GM19467 (cell line): ENCODE measurements around the gene MYH6.

Source experiments
- ATAC-seq: cut with Tn5 transposase; IDR thresholded peaks from one replicate; pipeline ENCODE4 v1.9.1; 2021; ENCODE audit warnings: mild to moderate bottlenecking, moderate library complexity; ENCODE audit not compliant: unreplicated experiment

The MYH6 gene

DNA sequence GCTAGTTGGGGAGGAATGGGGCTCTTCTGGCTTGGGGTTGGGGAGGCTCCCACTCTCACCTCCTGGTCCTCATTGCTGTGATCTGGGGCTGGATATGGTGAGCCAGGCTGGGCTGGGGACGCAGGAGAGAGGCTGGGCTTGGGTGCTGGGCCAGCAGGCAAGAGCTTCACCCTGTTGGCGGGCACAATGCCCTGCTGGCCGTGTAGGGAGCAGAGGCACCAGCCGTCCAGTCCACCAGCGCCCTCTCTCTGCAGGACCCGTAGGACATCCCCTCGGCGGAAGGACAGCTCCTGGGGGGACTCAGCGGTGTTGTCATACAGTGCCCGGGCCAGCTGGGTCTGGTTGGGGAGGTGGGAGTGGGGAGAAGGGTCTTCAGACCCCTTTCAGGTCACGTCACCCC is 47.6 kb downstream of the MYH6 start:
- ATAC-seq = no peak

DNA sequence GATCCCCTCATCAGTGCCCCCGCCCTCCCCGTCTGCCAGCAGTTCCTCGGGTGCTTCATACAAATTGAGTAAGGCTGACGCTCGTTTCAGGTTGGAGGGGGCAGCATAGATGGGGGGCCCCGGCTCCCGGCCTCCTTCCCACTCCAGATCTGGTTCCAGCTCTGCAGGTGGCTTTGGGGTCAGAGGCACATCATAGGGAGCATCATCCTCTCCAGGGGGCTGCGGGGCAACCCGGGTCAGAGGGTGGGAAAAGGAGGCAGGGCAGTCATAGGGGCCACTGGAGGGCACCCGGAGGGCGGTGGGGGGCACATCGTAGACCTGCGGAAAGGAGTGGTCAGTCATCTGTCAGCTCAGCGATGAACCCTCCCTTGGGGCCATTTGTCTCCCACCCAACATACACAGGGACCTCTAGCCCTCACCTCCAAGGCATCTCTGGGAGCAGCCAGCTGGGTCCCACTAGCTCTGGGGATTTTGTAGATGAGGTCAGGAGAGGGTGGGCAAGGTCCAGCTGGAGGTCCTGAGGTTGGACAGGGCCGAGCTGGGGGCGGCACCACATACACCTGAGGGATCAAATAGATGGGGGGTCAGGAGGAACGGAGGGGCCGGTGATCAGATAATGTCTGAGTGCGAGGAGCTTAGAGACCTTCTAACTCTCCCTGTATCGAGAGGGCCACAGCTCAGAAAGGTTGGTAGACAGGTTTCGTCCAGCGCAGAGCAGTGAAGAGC is 48.2 kb downstream of the MYH6 start:
- ATAC-seq = no peak

DNA sequence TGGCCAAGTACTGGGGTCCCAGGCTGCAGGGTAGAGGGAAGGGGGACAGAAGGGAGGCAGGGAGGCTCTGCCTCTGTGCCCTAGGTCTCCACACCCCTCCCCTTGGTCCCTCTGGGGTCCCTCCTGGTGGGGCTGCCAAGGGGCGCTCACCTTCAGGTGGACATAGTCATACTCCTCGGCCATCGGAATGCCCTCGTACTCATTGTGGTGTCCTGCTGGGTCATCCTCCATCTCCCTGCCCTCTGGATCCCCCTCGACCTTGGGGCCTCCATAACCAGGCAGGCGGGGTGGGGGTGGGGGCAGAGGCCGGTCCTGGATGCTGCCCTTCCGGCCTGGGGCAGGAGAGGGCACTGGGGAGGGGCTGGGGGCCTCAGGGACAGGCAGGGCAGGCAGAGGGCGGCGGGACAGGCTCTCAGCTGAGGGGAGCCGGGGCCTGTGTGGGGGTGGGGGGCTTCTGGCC is 48.9 kb downstream of the MYH6 start:
- ATAC-seq = no peak

DNA sequence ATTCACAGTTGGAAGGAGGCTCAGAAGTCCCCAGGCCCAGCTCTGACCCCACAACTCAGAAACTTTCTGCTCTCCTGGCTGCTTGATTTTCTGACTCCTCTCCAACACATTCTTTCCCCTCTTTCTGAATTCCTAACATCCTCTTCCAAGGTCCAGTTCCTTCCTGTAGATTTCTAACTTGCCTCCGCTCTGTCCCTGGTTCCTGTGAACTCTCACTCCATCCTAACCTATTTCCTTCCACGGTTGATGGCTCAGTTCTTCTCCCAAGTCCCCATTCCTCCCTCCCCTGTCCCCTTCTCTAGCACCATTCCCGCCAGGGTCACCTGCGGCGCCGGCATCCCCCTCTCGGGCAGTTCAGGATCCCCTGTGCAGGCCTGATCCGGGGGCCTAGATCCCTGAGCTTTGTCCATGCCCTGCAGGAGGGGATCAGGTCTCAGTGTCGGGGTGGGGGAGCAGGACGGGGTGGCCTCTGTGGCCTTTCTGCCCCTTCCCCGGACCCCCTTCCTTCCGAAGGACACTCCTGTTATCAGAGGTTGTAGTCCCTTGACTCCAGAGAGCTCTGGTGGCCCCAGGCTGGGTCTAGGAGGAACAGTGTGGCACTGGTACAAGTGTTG is 49.4 kb downstream of the MYH6 start:
- no peak for ATAC-seq

DNA sequence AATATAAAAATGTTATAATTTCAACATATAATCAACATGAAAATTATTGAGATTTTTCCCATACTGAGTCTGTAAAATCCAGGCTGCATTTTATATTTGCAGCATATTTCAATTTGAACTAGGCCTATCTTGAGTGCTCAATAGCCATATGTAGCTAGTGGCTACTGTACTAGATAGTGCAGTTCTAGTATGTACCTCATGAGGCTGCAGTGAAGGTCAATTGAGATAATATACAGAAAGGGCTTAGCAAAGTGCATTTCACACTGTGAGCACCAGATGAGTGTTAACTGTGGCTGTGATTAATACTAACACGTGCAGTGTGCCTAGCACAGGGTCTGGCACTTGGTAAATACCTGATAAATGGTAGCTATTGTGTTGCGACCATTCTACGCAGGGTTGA is 50.0 kb downstream of the MYH6 start:
- no peak for ATAC-seq

DNA sequence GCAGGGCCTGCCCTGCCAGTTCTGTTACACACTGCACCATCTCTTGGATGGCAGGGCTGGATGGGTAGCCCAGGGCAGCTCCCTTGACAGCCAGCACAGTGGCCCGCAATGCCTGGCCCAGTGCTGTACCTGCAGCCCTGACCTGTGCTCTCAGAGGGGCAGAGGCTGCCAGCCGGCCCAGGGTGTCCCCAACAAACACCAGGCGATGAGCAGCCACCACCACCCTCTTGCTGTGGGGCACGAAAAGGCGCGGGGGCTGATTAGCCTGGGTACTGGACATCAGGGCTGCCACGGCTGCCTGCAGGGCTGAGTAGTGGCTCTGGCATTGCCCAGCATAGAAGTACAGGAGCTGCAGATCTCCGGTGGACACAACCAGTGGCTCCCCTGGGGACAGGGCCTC is 50.8 kb downstream of the MYH6 start:
- no peak for ATAC-seq

DNA sequence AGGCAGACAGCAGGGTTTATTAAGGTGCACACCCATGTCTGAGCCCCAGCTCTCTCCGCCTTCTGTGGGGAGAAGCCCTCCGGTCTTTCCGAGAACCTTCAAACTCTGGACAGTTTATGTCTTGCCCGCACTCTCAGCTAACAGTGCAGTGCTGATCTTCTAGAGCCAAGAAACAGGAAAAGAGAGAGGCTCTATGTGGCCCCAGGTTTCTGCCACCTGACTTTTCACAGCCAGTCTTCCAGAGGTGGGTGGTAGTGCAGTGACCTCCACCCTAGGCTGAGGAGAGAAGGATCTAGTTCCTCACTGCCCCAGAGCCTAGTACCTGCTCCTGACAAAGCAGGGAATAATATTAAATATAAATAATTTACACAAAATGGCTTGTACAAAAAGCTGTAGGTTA is 51.4 kb downstream of the MYH6 start:
- no peak for ATAC-seq

DNA sequence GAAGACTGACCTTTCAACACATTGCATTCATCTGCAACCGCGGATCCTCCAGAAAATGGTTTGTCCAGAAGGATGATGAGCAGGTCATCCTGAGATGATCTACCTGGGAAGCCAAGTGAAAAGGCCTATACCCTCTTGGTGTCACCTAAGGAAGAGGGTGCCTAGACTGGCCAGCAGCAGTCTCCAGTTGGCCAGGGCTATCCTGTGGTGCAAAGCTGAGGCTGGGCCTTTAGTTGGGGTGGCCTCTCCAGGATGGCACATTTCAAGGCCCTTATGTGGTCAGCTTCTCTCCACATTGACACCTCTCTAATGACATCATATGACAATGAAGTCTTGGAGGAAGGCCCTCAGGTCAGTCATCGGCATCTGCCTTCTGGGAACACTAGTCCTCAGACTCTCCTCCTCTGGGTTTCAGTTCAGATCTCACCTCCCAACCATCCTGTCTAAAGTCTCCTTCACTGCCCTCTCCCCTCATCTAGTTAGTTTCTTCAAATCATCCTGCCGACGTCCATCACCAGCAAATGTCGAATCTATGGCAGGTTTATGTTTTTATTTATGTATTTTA is 52.1 kb downstream of the MYH6 start:
- ATAC-seq = no peak

DNA sequence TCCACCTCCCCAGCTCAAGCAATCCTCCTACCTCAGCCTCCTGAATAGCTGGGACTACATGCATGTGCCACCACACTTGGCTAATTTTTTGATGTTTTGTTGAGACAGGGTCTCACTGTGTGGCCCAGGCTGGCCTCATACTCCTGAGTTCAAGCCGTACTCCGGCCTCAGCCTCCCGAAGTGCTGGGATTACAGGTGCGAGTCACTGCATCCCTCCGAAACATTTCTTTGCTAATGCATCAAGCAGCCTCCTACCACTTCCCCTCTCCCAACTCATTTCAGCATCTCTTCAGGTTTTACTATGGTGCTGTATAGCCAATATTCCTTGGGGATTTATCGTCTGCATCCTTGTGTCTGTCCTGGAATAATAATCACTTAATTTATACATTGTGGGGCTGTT is 53.1 kb downstream of the MYH6 start:
- ATAC-seq = no peak

DNA sequence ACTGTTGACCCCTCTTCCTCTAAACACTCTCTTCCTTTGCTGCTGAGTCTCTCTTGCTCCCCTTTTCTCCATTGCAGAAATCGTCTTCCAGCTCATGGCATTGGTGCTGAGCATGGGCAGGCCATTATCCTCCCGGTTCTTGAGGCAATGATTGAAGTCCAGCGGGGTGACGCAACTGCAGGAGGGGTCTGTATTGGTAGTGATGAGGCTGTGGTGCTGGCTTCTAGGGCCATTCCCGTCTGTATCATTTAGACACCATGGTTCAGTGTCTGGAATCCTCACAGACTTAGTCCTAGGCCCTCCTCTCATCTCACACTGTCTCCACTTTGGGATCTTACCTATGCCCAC is 54.7 kb downstream of the MYH6 start:
- ATAC-seq = no peak

DNA sequence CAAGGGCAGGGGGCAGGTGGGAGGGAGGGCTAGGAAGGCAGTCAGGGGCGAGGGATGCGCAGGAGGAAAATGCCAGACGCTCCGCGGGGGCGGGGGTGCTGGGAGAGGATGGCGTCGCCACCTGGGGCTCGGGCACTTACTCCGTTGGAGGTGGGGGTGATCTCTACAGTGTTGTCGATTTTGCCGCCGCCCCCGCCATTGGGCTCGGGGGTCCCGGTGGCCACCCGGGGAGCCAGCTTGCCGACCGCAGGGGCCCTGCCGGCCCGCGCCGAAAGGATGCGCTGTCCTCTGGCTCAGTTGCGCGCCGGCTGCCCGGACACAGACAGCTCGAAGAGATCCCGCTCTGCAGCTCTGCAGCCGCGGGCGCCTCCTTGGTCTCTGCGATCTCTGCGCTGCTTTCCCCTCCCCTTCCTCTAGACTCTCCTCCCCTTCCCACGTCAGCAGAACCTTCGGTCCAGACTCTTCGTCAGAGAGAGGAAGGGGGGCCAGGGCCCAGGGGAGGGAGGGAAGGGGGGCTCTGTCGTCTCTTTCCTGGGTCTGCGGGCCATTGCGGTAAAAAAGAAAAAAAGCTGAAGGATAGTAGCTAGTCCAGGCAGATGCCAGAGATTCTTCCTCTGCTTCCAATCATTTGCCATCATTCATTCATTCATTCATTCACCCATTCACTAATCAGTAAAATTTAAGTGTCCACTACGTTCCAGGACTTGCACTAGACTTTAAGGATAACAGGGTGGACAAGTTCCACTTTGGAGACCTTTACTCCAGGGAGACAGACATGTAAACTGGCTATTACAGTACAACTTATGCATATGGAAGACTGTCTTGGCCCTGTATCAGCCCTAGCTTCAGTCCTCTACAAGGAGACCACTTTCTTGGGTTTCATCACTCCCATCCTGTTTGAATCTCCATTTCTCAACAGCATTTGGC is 55.3 kb downstream of the MYH6 start, which contains the start of gene SLC22A17:
SLC22A17 (minus strand) TSS at position 382 of the 927 bp plus-strand sequence.
- ATAC-seq = no peak

DNA sequence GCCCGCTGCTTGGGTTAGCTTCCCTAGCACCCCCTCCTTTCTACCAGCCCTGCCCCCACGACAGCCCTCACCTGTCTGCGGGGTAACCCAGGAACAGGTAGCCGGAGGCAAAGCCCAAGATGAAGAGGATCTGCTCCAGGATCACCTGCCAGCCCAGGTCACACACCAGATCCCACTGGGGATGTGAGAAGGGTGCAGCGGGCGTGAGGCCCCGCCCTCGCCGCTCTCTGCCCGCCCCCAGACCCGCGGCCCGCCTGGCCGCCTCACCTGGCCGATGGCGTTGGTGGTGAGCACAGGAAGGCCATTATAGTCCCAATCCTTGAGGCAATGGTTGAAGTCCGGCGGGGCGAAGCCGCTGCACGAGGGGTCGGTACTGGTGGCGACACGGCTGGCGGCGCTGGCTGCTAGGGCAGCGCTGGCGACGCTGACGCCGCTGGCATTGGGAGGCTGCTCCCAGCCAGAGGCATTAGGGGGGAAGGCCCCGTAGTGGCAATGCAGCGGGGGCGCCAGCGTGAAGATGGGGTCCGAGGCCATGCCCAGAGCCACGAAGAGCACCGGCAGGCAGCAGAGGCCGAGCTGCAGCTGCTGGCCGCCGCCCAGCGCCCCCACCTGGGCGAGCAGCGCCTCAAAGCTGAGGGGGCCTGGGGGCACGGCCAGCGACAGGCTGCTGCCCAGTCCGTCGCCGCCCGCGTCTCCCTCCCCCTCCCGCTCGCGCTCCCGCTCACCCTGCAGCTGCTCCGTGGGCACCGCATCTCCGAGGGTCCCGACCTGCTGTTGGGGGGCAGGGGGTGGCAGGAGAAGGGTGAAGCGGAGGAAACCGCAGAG is 56.2 kb downstream of the MYH6 start:
- ATAC-seq = no peak

DNA sequence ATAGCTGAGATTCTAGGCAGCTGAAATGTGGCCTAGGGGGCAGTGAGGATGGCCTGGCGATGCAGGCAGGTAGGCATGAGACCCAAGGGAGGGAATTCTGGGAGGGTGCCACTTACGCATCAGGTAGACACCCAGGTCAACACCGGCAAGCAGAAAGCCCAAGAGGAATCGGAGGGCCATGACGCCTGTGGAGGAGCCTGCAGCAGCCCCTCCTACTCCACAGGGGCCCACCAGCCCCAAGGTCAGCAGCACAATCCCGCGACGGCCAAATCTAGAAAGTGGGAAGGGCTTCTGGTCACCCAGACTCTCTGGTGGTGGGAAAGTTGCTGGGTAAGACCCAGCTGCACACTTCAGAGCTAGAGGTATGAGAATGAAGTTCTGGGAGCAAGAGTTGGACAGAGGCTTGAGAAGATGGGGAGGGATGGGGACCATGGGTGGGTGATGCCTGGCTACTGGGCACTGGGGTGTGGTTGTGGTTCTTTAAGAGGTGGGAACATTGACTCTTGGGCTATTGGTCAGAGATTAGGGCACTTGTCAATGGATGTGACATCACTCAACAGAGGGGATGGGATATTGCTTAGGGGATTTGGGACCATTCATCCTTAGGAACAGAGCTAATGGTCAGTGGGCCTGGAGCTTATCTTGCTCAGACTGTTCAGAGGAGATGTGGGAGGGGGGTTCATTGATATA is 58.8 kb downstream of the MYH6 start:
- no peak for ATAC-seq

DNA sequence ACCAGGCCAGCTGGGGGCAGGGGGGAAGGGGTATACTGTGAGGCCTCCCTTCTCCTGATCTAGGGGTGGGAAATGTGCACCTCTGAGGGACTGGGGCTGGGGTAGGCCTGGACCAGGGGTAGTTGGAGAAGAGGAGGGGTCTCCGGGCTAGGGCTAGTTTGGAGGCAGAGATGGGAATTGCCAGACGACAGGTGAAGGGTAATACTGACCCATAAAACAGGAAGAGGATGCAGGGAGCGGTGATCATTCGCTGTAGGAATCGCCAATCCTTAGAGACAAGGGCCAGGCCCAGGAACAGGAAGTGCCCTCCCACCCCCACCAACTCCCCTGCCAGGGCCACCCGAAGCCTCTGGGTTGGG is 59.8 kb downstream of the MYH6 start:
- no peak for ATAC-seq

DNA sequence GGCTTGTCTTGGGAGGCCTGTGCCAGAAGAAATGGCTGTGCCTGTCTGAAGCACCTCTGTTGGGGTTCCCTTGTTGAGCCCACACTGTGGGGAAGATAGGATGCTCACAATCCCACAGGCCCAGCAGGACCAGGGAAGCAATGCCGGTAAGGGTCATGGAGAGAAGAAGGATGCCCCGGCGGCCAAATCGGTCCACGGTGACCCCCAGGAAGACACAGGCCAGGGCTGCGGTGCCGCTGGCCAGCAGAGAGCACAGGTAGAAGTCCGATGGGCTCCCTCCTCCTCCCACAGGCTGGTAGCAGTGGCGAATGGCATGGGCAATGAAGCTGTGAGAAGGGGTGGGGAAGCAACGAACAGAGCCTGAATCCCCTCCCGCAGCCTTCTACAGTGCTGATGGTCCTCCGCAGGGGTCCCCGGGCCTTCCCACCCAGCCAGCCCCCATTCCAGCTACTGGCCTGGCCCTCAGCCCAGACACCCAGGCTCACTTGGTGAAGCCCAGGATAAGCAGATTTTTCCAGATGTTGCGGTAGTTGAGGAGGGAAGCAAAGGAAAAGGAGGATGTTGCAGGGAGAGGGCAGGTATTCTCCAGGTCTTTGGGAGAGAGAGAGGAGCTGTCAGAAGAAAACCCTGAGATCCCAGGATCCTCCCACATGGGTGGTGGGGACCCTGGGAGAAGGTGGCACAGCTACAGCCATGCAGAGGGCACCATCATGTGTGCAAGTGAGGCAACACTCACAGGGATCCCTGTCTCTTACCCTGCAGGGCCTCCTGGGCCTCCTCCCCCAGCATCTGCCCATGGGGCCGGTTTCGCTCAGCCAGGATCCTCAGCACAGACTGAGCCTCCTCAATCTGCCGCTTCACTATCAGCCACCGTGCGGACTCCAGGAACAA is 60.4 kb downstream of the MYH6 start:
- no peak for ATAC-seq

DNA sequence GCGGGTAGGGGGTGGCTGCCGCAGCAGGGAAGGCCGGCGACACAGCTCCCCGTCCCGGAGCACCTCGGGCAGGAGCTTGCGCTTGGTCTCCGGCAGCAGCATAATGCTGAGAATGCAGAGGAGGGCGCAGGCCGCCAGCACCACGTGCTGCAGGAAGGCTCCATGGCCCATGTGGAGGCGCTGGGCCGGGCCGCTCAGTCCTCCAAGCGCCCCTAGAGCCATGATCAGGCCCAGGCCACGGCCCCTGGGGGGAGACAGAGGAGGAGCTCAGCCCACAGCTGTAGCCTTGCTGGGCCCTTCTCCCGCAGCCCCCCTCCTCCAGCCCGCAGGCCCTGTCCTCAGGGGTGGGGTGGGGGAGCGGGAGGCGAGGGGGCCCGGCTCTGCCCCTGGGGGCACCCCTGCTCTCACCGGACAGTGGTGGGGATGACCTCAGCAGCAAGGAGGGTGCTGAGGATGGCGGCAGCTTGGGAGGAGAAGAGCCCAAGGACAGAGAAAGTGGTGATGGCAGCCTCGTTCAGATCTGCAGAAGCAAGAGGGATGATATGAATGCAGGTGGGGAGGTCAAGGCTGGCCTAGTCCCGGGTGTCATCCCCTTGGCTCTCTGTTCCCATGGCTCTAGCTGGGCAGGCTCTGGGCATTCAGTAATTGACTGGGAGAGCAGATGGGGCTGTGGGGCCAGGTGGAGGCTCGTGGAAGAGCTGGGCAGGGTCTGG is 61.2 kb downstream of the MYH6 start:
- no peak for ATAC-seq

DNA sequence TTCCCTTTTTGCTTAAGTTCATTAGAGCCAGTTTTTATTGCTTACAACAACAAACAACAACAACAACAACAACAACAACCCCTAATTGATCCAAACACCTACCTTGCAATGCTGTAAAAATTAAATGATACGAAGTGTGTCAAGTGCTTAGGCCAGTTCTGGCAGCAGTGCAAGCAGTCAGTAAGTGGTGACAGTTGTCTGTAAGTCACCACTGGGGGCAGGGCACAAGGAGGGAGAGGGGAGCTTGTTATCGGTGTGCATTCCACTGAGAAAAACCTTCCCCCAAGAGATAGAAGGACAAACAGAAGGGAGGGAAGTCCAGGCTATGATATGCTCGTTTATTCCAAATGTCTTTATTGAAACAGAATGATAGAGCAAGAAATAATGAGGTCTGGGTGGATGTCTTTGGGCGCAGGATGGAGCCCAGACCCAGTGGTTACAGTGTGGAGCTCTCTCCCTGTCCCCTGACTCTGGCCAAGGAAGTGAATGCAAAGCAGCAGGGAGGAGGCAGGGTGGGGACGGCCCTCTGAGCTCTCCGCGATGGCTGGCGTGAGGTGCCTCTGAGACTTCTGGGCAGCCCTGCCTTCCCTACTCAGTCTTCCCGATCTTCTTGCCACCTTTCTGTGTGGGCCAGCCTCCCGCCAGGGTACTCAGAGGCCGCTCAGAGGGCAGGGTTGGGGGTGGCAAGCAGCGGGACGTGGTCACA is 61.9 kb downstream of the MYH6 start:
- no peak for ATAC-seq

DNA sequence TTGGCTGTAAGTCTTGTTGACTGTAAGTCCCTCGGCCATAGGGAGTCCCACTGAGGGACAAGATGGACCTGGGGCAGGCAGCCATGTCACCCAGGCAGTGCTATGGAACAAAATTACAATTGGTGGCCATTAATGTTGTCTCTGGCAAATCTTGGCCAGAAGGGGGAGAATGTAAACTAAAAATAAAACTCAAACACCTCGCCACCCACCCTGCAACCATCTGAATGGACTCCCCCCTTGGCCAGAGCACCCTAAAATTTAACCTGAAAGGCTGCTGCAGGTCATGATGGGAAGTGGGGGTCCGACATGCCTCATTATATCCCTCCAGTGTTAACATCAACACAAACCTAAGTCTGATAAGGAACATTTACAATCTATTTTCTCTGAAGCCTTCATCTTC is 63.6 kb downstream of the MYH6 start:
- no peak for ATAC-seq
